Measurements from ENCODE around the gene LCNL1.

The LCNL1 gene

DNA sequence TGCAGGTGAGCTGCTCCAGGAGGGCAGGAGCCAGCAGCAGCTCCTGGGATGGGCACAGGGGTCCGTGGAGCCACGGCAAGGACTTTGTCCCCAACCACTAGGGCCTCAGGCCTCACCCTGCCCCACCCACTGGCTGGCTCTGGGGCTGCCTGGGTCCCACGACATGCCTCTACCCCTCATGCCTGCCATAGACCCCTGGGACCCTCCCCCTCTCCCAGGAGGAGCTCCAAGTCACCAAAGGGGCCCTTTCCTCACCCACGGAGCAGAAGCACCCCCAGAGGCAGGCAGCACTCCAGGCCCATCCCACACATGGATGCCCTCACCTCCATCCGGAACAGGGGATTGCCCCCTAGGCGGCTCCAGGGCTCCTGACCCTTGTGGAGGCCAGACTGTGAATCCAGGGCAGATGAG, 38.8 kb downstream of the LCNL1 start:
- no peaks in the 10 kb centered on the region for H3K27me3 ChIP-seq (ENCODE audit: insufficient read depth, low read depth, severe bottlenecking)
- DNase-seq, result no peak
- no peak overlapping the region for H3K4me3 ChIP-seq (ENCODE audit: low read depth, low read length)
- H3K9me3 ChIP-seq (ENCODE audit: severe bottlenecking), result no peaks in the 10 kb centered on the region
- H3K36me3 ChIP-seq, result peaks cover 13% of the 10 kb centered on the region
- H3K27ac ChIP-seq, result no peak overlapping the region
- TF ChIP-seq, protein P1, sequence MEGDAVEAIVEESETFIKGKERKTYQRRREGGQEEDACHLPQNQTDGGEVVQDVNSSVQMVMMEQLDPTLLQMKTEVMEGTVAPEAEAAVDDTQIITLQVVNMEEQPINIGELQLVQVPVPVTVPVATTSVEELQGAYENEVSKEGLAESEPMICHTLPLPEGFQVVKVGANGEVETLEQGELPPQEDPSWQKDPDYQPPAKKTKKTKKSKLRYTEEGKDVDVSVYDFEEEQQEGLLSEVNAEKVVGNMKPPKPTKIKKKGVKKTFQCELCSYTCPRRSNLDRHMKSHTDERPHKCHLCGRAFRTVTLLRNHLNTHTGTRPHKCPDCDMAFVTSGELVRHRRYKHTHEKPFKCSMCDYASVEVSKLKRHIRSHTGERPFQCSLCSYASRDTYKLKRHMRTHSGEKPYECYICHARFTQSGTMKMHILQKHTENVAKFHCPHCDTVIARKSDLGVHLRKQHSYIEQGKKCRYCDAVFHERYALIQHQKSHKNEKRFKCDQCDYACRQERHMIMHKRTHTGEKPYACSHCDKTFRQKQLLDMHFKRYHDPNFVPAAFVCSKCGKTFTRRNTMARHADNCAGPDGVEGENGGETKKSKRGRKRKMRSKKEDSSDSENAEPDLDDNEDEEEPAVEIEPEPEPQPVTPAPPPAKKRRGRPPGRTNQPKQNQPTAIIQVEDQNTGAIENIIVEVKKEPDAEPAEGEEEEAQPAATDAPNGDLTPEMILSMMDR (IDR thresholded peaks at IDR 0.05; ENCODE audit: low read depth, low read length), result no peak

DNA sequence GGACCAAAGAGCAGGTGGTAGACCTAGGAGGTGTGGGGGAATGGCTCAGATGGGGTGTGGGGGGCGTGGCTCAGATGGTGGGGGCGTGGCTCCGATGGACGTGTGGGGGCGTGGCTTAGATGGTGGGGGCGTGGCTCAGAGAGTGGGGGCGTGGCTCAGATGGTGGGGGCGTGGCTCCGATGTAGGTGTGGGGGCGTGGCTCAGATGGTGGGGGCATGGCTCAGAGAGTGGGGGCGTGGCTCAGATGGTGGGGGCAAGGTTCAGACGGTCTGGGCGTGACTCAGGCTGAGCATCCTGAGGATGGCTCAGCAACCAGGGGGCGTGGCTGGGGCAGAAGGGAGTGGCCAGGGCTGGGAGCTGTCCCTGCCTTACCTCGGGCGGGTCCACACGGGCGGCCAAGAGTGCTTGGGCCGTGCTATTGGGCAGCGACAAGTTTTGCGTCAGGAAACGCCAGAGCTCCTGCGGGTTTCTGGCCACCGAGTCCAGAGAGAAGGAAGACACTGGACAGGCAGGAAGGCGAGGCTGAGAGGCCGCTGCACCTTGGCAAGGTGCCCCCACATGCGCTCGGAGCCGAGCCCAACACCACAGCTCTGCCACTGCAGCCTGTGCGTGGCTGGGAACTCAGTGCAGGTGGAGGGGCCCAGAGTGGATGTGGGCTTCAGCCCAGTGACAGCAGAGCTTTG, 39.3 kb downstream of the LCNL1 start:
- DNase-seq, result peak; percentile 84
- Histone ChIP-seq H3K27ac (no peak overlapping the region), H3K36me3 (peaks cover 8% of the 10 kb centered on the region), H3K27me3 (ENCODE audit: insufficient read depth, low read depth, severe bottlenecking) (no peaks in the 10 kb centered on the region), H3K4me3 (ENCODE audit: low read depth, low read length) (no peak overlapping the region), H3K9me3 (ENCODE audit: severe bottlenecking) (no peaks in the 10 kb centered on the region)
- TF ChIP-seq, protein P1 (IDR thresholded peaks at IDR 0.05; ENCODE audit: low read depth, low read length), result no peak

DNA sequence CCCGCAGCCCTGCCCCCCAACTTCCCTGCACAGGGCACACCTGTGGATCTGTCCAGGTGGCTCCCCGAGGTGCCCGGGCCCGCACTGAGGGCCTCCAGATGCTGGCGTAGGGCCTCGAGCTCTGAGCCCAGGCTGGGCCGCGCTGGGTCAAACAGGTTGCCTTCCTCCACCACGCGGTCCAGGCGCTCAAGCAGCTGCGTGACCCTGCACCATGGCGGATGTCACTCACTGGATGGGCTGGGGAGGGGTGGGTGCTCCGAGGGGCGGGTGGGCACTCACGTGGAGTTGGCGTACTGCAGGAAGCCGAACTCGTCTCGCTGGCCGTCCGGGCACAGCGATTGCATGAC, 39.8 kb downstream of the LCNL1 start:
- H3K36me3 ChIP-seq, result peaks cover 3% of the 10 kb centered on the region; the same call in 1 of the 2 replicates
- no peak for DNase-seq
- no peak overlapping the region for H3K4me3 ChIP-seq (ENCODE audit: low read depth, low read length)
- no peaks in the 10 kb centered on the region for H3K27me3 ChIP-seq (ENCODE audit: insufficient read depth, low read depth, severe bottlenecking)
- TF ChIP-seq, protein P1 (IDR thresholded peaks at IDR 0.05; ENCODE audit: low read depth, low read length), result no peak
- H3K9me3 ChIP-seq (ENCODE audit: severe bottlenecking), result no peaks in the 10 kb centered on the region
- no peak overlapping the region for H3K27ac ChIP-seq

DNA sequence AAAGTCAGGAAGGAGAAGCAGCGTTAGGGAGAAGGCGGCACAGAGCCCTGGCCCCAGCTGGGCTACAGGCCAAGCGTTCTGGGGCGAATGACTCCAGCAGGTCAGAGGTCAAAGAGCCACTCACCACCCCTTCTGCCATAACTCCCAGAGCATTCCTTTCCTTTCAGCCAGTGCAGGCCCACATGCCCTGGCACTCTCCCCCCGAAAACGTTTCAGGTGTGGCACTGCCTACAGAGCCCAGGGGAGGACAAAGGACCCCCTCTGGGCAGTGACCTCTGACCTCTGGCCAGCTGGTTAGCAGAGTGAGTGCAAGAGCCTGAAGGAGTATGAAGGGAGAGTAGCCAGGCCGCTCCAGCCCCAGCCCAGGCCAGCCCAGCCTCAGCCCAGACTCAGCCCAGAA, 40.4 kb downstream of the LCNL1 start:
- DNase-seq, result no peak
- Histone ChIP-seq H3K27ac (no peak overlapping the region), H3K36me3 (no peaks in the 10 kb centered on the region), H3K27me3 (ENCODE audit: insufficient read depth, low read depth, severe bottlenecking) (no peaks in the 10 kb centered on the region), H3K4me3 (ENCODE audit: low read depth, low read length) (no peak overlapping the region), H3K9me3 (ENCODE audit: severe bottlenecking) (no peaks in the 10 kb centered on the region)
- TF ChIP-seq, protein P1 (IDR thresholded peaks at IDR 0.05; ENCODE audit: low read depth, low read length), result no peak

DNA sequence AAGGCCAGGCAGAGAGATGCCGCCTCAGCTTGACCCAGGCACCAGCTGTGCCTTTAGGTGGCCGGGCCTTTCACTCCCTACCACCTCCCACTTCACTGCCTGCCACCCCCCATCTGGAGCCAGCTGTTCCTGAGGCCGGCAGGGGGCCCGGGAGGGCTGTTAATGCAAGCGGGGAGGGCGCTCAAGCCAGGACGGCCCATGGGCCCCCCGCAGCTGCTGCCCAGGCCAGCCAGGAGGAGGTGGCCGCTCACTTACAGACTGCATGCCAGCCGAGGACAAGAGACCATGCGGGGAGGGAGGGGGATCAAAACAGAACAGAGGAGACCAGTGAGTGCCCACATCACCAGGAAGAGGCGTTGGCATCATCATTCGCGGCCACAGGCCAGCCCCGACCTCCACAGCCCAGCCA, 40.8 kb downstream of the LCNL1 start:
- H3K36me3 ChIP-seq, result no peaks in the 10 kb centered on the region
- H3K27ac ChIP-seq, result no peak overlapping the region
- no peaks in the 10 kb centered on the region for H3K27me3 ChIP-seq (ENCODE audit: insufficient read depth, low read depth, severe bottlenecking)
- no peak for DNase-seq
- no peak overlapping the region for H3K4me3 ChIP-seq (ENCODE audit: low read depth, low read length)
- TF ChIP-seq, protein P1 (IDR thresholded peaks at IDR 0.05; ENCODE audit: low read depth, low read length), result no peak
- no peaks in the 10 kb centered on the region for H3K9me3 ChIP-seq (ENCODE audit: severe bottlenecking)

DNA sequence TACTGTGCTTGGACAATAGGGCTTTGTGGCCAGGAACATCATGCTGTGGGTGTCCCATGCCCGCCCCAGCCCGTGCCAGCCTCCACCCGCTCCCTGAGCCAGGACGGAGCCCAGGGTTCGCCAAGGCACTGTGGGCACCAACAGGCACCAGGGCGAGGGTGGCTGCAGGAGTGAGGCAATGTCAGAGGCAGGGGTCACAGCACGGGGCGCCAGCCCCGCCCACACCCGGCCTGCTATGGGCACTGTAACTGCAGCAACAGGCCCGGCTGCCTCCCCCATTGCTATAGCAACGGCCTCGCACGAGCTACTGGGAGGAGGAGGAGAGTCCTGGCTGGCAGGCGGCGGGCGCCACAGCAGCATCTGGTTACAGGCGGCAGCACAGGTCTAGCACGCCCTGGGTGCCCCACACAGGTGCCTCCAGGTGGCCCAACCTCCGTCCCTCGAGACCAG, 42.7 kb downstream of the LCNL1 start:
- no peaks in the 10 kb centered on the region for H3K9me3 ChIP-seq (ENCODE audit: severe bottlenecking)
- DNase-seq, result no peak
- no peaks in the 10 kb centered on the region for H3K36me3 ChIP-seq
- no peak overlapping the region for H3K27ac ChIP-seq
- no peaks in the 10 kb centered on the region for H3K27me3 ChIP-seq (ENCODE audit: insufficient read depth, low read depth, severe bottlenecking)
- no peak overlapping the region for H3K4me3 ChIP-seq (ENCODE audit: low read depth, low read length)
- TF ChIP-seq, protein P1 (IDR thresholded peaks at IDR 0.05; ENCODE audit: low read depth, low read length), result no peak

Measured in WERI-Rb-1 (cell line).